K562 (cell line): Measurements from ENCODE around the gene CLSTN2. TPM values are rescaled to one million over a fixed set of nuclear protein-coding genes. Genes with fewer than 3 reads are reported as not detected.

Experiments
- ATAC-seq: fragments of 200-7000 bp; cut with Tn5 transposase; 3 replicates; pipeline ENCODE4 v1.9.1; 2020; ENCODE audit warnings: moderate library complexity
- BruUV-seq: library from RNA; stranded (reverse); fragments of 400-500 nt; replicated peaks from 2 replicates; lab custom pipeline; 2021; lab: Mats Ljungman, UMichigan
- CTCF ChIA-PET: fragments of 300-600 bp; formaldehyde crosslinking; extraction: SDS; loops from one replicate; lab custom pipeline; 2021; ENCODE audit warnings: low intra/inter-chr PET ratio; lab: Yijun Ruan, JAX
- POLR2A ChIA-PET: fragments of 300-600, 350-650 bp; sonication (Branson Sonifier 250); formaldehyde crosslinking; extraction: SDS; loops from one replicate; lab custom pipeline; 2021; ENCODE audit warnings: antibody characterized with exemption, inconsistent platforms; lab: Yijun Ruan, JAX
- DNase-seq, 4 experiments: peaks; one replicate each; pipeline versions ENCODE4 v3.0.0 to v3.0.0-alpha.2; 2011 to 2018; ENCODE audit warnings: low spot score in 3 of 4, mixed read lengths in 3 of 4; ENCODE audit errors: extremely low read depth in 1 of 4
- FAIRE-seq: peaks from 2 replicates; lab custom pipeline; 2011; peaks lifted over from hg19 to GRCh38; lab: Jason Lieb, UNC
- H2AFZ ChIP-seq: 2 replicates; pipeline ENCODE4 v1.6.0; 2011; ENCODE audit warnings: low read depth, low read length, control low read depth, inconsistent platforms
- H3K27ac ChIP-seq: fragments of 200-600 bp; 3 replicates; pipeline ENCODE4 v1.8.0; 2011; ENCODE audit warnings: low read depth, mild to moderate bottlenecking, control low read depth, inconsistent platforms, low read length, moderate library complexity, mixed read lengths; ENCODE audit errors: extremely low read depth
- H3K27me3 ChIP-seq, 2 experiments: fragments of 300-600 bp in 1 of 2; 2 replicates in 1 of 2; 3 replicates in 1 of 2; pipeline versions ENCODE4 v1.6.0 to v1.8.0; 2011; ENCODE audit warnings: inconsistent platforms in 2 of 2, low read length in 2 of 2, mild to moderate bottlenecking in 1 of 2, mixed read lengths in 1 of 2, moderate library complexity in 1 of 2; ENCODE audit not compliant: control insufficient read depth in 2 of 2, insufficient read depth in 2 of 2
- H3K36me3 ChIP-seq: fragments of 300-600 bp; 3 replicates; pipeline ENCODE4 v1.8.0; 2011; ENCODE audit warnings: mild to moderate bottlenecking, low read length, inconsistent platforms; ENCODE audit not compliant: control insufficient read depth, insufficient read depth
- H3K4me1 ChIP-seq, 2 experiments: fragments of 200-600 bp in 1 of 2; replicated peaks in 1 of 2; 2 replicates in 1 of 2; 3 replicates in 1 of 2; pipeline versions ENCODE4 v1.5.1 to v1.8.0; 2011; ENCODE audit warnings: inconsistent platforms in 2 of 2, low read length in 2 of 2, mild to moderate bottlenecking in 1 of 2, mixed read lengths in 1 of 2, moderate library complexity in 1 of 2; ENCODE audit not compliant: control insufficient read depth in 2 of 2, insufficient read depth in 2 of 2
- H3K4me2 ChIP-seq: 2 replicates; pipeline ENCODE4 v1.6.1; 2011; ENCODE audit warnings: low read length, control low read depth, inconsistent platforms, mixed read lengths; ENCODE audit not compliant: insufficient read depth
- H3K4me3 ChIP-seq: fragments of 200-600 bp; sonication (generic), shearing (Covaris generic); 2 replicates; pipeline ENCODE4 v1.5.1; 2016; ENCODE audit warnings: control low read depth, inconsistent platforms
- H3K79me2 ChIP-seq: fragments of 200-600 bp; 3 replicates; pipeline ENCODE4 v1.8.0; 2011; ENCODE audit warnings: low read length, inconsistent platforms; ENCODE audit not compliant: control insufficient read depth, insufficient read depth
- H3K9ac ChIP-seq, 2 experiments: 2 replicates each; pipeline versions ENCODE4 v1.6.0 to v1.6.1; 2011; ENCODE audit warnings: low read depth in 2 of 2, low read length in 2 of 2, control low read depth in 1 of 2, inconsistent platforms in 1 of 2, mild to moderate bottlenecking in 1 of 2, mixed read lengths in 1 of 2; ENCODE audit not compliant: insufficient read depth in 1 of 2
- H3K9me1 ChIP-seq: one replicate; pipeline ENCODE4 v1.6.0; 2011; ENCODE audit warnings: inconsistent platforms, mild to moderate bottlenecking, low read length, moderate library complexity; ENCODE audit not compliant: control insufficient read depth, insufficient read depth
- H3K9me3 ChIP-seq: replicated peaks from 2 replicates; pipeline ENCODE4 v1.5.1; 2011; ENCODE audit warnings: low read depth, low read length, inconsistent platforms; ENCODE audit not compliant: control insufficient read depth, insufficient read depth
- H4K20me1 ChIP-seq: replicated peaks from 2 replicates; pipeline ENCODE4 v1.6.1; 2011; ENCODE audit warnings: low read length, inconsistent platforms, mixed read lengths; ENCODE audit not compliant: control insufficient read depth, insufficient read depth
- CREBBP ChIP-seq: IDR thresholded peaks from one replicate; pipeline ENCODE4 v1.6.1; 2012; ENCODE audit warnings: low read depth, mild to moderate bottlenecking, control low read depth, inconsistent platforms, low read length
- ETV5 ChIP-seq: sonication (generic); formaldehyde crosslinking; IDR thresholded peaks from 2 replicates; pipeline ENCODE4 v1.4.0; 2020; ENCODE audit warnings: low read depth, mild to moderate bottlenecking, missing genetic modification reagents
- FOXM1 ChIP-seq, 2 experiments: fragments of 450-650 bp in 1 of 2; sonication (generic) in 1 of 2; formaldehyde crosslinking in 1 of 2; IDR thresholded peaks; 2 replicates each; pipeline versions ENCODE4 v1.6.1 to v1.9.0; 2017 to 2022; ENCODE audit warnings: low read depth in 2 of 2, mild to moderate bottlenecking in 2 of 2, missing genetic modification reagents in 1 of 2, moderate library complexity in 1 of 2
- NFYB ChIP-seq: IDR thresholded peaks from 2 replicates; pipeline ENCODE4 v1.6.1; 2011; ENCODE audit warnings: mild to moderate bottlenecking, moderate library complexity; ENCODE audit not compliant: insufficient read length; ENCODE audit errors: extremely low read depth
- PRMT5 ChIP-seq: sonication (generic); formaldehyde crosslinking; IDR thresholded peaks from 2 replicates; pipeline ENCODE4 v1.5.0; 2020; ENCODE audit warnings: missing genetic modification reagents
- SMARCE1 ChIP-seq: fragments of 450-650 bp; IDR thresholded peaks from 2 replicates; pipeline ENCODE4 v1.7.1; 2016; ENCODE audit warnings: mild to moderate bottlenecking
- SREBF2 ChIP-seq: sonication (generic); formaldehyde crosslinking; IDR thresholded peaks from 2 replicates; pipeline ENCODE4 v1.4.0; 2020; ENCODE audit warnings: mild to moderate bottlenecking, missing genetic modification reagents
- STAT5A ChIP-seq: IDR thresholded peaks from 2 replicates; pipeline ENCODE4 v1.6.1; 2012; ENCODE audit warnings: low read length, inconsistent platforms, borderline replicate concordance
- TAF7 ChIP-seq: fragments of 450-650 bp; IDR thresholded peaks from 2 replicates; pipeline ENCODE4 v1.6.1; 2016; ENCODE audit warnings: missing genetic modification characterization, missing compliant biosample characterization
- WGBS: fragments of 100-300 bp; shearing (Covaris generic); methylation state at CpG from one replicate; pipeline ENCODE4 v1.1.6; 2016; ENCODE audit warnings: low coverage, mixed read lengths; ENCODE audit not compliant: insufficient coverage; ENCODE audit errors: missing lambda C conversion rate; 5-methylcytosine and 5-hydroxymethylcytosine counted together
- in situ Hi-C: fragments of 300-500 bp; cut with MboI; formaldehyde crosslinking; loops from 4 replicates; pipeline ENCODE4 v1.15.0; 2018; ENCODE audit warnings: inconsistent platforms, mixed read lengths
- intact Hi-C: fragments of 100-400 bp; cut with micrococcal nuclease; formaldehyde crosslinking; loops from 2 replicates; pipeline ENCODE4 v1.14.2; 2022
- polyA plus RNA-seq, 8 experiments: library from polyadenylated mRNA; depleted of rRNA in 4 of 8; stranded (reverse) in 5 of 8; unstranded in 3 of 8; fragments of >200 nt; fragmentation: Nextera tagmentation in 2 of 8; fragmentation: Illumina TruSeq in 1 of 8; extraction: Ambion mirVana in 2 of 8; extraction: Trizol in 1 of 8; gene quantifications; 2 replicates each; pipeline versions ENCODE4 v1.2.1 to v1.2.3, GENCODE V29; 2011 to 2014; ENCODE audit warnings: inconsistent platforms in 1 of 8, missing spikeins in 1 of 8
- total RNA-seq, 7 experiments: library from RNA; depleted of rRNA in 6 of 7; stranded (reverse); fragments of >200 nt in 6 of 7; fragmentation: Illumina TruSeq in 2 of 7; extraction: Trizol in 2 of 7; gene quantifications; 2 replicates each; pipeline versions ENCODE4 v1.2.1 to v1.2.3, GENCODE V29; 2011 to 2021; ENCODE audit warnings: low replicate concordance in 1 of 7

The CLSTN2 gene
- total and polyA plus RNA-seq, 9 of the 15 experiments (the other 6 are each of a cell fraction or from before 2014, with no cell fraction given), result 0.02 to 0.04 (median 0.04) TPM; not detected in 6

DNA sequence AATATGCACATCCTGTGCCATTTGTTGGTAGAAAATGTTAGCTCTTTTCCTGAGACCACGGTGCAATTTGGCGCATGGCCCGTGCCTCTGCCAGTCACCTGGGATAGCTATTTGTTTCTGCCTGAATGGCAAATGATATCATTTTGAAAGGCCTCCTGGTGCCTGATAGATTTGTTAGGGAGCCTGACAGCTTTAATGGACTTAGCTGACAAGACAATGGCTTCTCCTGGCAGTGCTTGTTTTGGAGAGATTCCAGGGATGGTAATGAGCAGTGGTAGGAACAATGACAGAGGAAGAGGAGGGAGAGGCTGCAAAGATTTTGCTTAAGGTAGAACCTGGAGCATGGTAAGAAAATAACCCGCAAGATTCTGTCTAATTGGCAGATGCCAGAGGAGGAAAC is 268.5 kb downstream of the CLSTN2 start (continued):
- TF ChIP-seq SREBF2 (no peak), TAF7 (tag) (no peak), NFYB (no peak)

DNA sequence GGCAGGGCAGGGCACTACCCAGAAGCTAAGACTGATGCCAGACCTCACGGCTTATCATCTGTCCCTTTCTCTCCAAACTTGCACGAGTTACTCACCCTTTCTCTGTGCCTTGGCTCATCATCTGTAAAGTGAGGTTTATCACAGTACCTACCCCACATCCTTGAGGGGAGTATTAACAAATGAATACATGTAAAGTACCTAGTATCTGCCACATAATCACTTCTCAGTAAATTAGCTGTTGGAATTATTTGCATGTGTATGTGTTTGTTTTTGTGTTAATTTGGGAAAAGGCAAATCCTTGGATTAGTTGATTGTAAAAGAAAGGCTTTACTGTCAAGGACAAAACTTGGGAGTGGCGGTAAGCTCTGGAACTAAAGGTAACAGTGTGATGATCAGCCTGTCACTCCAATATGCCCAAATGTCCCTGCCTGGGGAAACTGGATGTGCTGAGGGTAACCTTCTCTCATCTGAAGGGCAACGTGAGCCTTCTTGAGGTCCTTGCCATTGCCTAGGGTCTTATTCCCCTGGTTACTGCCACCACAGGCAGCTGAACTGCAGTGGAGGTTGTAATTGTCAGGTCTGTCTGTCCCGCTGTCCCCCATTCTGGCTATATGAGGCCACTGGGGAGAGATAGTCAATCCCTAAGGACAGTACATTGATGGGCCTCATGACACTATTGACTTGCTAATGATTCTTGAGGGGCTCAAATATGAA is 269.4 kb downstream of the CLSTN2 start:
- H3K4me3 ChIP-seq, result no peak overlapping the region
- no peaks in the 10 kb centered on the region for H3K9me1 ChIP-seq
- ChIA-PET POLR2A (no interaction called here), CTCF (no interaction called here)
- DNase-seq (no peak), FAIRE-seq (no peak), ATAC-seq (no peak)
- H4K20me1 ChIP-seq, result no peaks in the 10 kb centered on the region
- H3K36me3 ChIP-seq, result no peaks in the 10 kb centered on the region
- H3K4me2 ChIP-seq, result no peak overlapping the region
- H3K79me2 ChIP-seq, result no peaks in the 10 kb centered on the region
- no peak for TF ChIP-seq CREBBP
- TF ChIP-seq SMARCE1, result no peak
- no peak for TF ChIP-seq ETV5
- no peak for TF ChIP-seq PRMT5 (CRISPR knock-in tag)
- TF ChIP-seq STAT5A, result no peak
- no peak for TF ChIP-seq FOXM1 (IDR thresholded peaks at IDR 0.05; ENCODE audit: low read depth)
- TF ChIP-seq FOXM1 (CRISPR knock-in tag; IDR thresholded peaks at IDR 0.05; ENCODE audit: low read depth), result no peak
- in situ Hi-C loops, result no loop called here
- H3K4me1 ChIP-seq, result peaks cover 0 to 2% of the 10 kb centered on the region in 2 experiments; a peak in 2 of 5 replicates
- intact Hi-C loops, result no loop called here
- no peaks in the 10 kb centered on the region for H3K27me3 ChIP-seq
- H3K9me3 ChIP-seq, result no peaks in the 10 kb centered on the region
- no TSS peak for BruUV-seq
- no peak overlapping the region for H3K27ac ChIP-seq
- H3K9ac ChIP-seq, result no peak overlapping the region
- H2AFZ ChIP-seq, result no peak overlapping the region
- under 1% methylated on average over 5 of the region's 5 CpGs for WGBS
